HEK293T (cell line): ENCODE results near the gene ZFP42.

Experiments used
- CTCF ChIA-PET: fragments of 350-600 bp; formaldehyde crosslinking; extraction: SDS; loops from one replicate; lab custom pipeline; 2021; ENCODE audit warnings: antibody characterized with exemption, inconsistent platforms; lab: Yijun Ruan, JAX
- POLR2A ChIA-PET: fragments of 350-600 bp; formaldehyde crosslinking; extraction: SDS; loops from one replicate; lab custom pipeline; 2020; ENCODE audit warnings: antibody characterized with exemption, inconsistent platforms; lab: Yijun Ruan, JAX
- DNase-seq: peaks from one replicate; pipeline ENCODE4 v3.0.0; 2012; ENCODE audit warnings: mixed read lengths; ENCODE audit errors: extremely low spot score
- ARNT ChIP-seq: fragments of 450-650 bp; IDR thresholded peaks from 2 replicates; pipeline ENCODE4 v1.6.1; 2017; ENCODE audit warnings: mild to moderate bottlenecking
- BHLHE40 ChIP-seq: fragments of 450-650 bp; IDR thresholded peaks from 2 replicates; pipeline ENCODE4 v1.6.1; 2016; ENCODE audit warnings: mild to moderate bottlenecking, moderate library complexity, borderline replicate concordance
- CTBP1 ChIP-seq: fragments of 450-650 bp; IDR thresholded peaks from 2 replicates; pipeline ENCODE4 v1.6.1; 2016; ENCODE audit warnings: borderline replicate concordance
- ELF4 ChIP-seq: fragments of 450-650 bp; IDR thresholded peaks from 2 replicates; pipeline ENCODE4 v1.6.1; 2017; ENCODE audit warnings: antibody characterized with exemption
- FOXA1 ChIP-seq: fragments of 450-650 bp; IDR thresholded peaks from 2 replicates; pipeline ENCODE4 v1.6.1; 2016; ENCODE audit warnings: mild to moderate bottlenecking
- FOXK2 ChIP-seq: fragments of 450-650 bp; IDR thresholded peaks from 2 replicates; pipeline ENCODE4 v1.6.1; 2016; ENCODE audit warnings: mild to moderate bottlenecking
- FOXM1 ChIP-seq: fragments of 450-650 bp; IDR thresholded peaks from 2 replicates; pipeline ENCODE4 v1.6.1; 2017; ENCODE audit warnings: mild to moderate bottlenecking, borderline replicate concordance
- HDGF ChIP-seq: fragments of 450-650 bp; IDR thresholded peaks from 2 replicates; pipeline ENCODE4 v1.6.1; 2017; ENCODE audit warnings: antibody characterized with exemption, borderline replicate concordance
- L3MBTL2 ChIP-seq: fragments of 450-650 bp; conservative IDR thresholded peaks from 2 replicates; pipeline ENCODE4 v1.6.1; 2016; ENCODE audit warnings: mild to moderate bottlenecking
- LEF1 ChIP-seq: fragments of 450-650 bp; IDR thresholded peaks from 2 replicates; pipeline ENCODE4 v1.6.1; 2017; ENCODE audit warnings: mild to moderate bottlenecking, borderline replicate concordance
- NFRKB ChIP-seq: fragments of 450-650 bp; IDR thresholded peaks from 2 replicates; pipeline ENCODE4 v1.6.1; 2016; ENCODE audit warnings: mild to moderate bottlenecking, moderate library complexity
- SP1 ChIP-seq: fragments of 450-650 bp; IDR thresholded peaks from 2 replicates; pipeline ENCODE4 v1.6.1; 2017
- SUZ12 ChIP-seq: fragments of 450-650 bp; IDR thresholded peaks from 2 replicates; pipeline ENCODE4 v1.6.1; 2016; ENCODE audit warnings: mild to moderate bottlenecking
- TARDBP ChIP-seq: fragments of 450-650 bp; IDR thresholded peaks from 2 replicates; pipeline ENCODE4 v1.6.1; 2016
- ZNF384 ChIP-seq: fragments of 450-650 bp; IDR thresholded peaks from 2 replicates; pipeline ENCODE4 v1.6.1; 2016
- TF ChIP-seq, protein P1 (sequence below): fragments of 450-650 bp; IDR thresholded peaks from 2 replicates; pipeline ENCODE4 v1.6.1; 2016

Gene ZFP42

DNA sequence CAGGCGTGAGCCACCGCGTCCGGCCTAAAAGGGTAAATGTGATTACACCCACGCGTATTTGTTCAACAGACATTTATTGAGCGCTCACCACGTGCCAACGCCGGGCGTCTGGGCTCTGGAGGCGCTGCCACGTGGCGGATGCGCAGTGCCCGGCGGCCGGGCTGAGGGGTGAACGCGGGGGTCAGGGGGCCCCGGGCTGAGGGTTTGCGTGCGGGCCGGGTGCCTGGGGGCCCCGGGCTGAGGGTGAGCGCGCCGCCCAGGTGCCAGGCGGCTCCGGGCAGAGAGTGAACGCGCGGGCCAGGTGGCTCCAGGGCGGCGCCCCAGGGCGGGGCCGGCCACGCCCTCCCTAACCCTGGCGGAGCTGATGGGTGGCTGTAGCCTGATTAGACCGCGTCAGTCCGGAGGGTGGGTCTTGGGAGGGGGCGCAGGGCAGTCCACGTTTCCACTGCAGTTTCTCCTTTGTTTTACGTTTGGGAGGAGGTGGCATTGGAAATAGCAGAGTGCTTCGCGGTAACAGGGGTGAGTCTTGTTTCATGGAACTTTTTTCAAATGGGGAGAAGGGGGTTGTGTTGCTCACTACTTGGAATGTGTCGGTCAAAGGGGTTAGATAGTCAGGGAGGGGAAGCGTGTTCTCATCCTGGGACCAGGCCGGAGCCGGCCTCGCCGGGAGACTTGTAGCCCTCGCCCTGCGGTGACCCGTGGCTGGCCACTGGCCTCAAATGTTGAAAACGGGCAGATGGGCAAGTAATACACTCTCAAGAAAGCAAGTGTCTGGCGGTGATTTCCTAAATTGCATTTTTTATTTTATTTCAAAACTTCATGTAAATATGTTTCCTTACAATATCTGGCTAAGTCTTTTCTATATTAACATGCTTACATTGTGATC, at the start of gene ZFP42:
ZFP42 (plus strand) TSS at position 450 of the 886 bp plus-strand sequence. CDS start 7,037 bp downstream, outside the sequence.
- POLR2A ChIA-PET = no interaction called here
- DNase-seq = no peak
- CTCF ChIA-PET = interaction anchor here (1.2 kb wide), 1 partner anchor 22 kb away, joined by 5 read pairs; no protein-coding TSS in a partner anchor
- TF ChIP-seq HDGF = no peak
- no peak for TF ChIP-seq LEF1
- TF ChIP-seq, protein P1, sequence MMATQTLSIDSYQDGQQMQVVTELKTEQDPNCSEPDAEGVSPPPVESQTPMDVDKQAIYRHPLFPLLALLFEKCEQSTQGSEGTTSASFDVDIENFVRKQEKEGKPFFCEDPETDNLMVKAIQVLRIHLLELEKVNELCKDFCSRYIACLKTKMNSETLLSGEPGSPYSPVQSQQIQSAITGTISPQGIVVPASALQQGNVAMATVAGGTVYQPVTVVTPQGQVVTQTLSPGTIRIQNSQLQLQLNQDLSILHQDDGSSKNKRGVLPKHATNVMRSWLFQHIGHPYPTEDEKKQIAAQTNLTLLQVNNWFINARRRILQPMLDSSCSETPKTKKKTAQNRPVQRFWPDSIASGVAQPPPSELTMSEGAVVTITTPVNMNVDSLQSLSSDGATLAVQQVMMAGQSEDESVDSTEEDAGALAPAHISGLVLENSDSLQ = no peak
- TF ChIP-seq SUZ12 = no peak
- TF ChIP-seq NFRKB = no peak

DNA sequence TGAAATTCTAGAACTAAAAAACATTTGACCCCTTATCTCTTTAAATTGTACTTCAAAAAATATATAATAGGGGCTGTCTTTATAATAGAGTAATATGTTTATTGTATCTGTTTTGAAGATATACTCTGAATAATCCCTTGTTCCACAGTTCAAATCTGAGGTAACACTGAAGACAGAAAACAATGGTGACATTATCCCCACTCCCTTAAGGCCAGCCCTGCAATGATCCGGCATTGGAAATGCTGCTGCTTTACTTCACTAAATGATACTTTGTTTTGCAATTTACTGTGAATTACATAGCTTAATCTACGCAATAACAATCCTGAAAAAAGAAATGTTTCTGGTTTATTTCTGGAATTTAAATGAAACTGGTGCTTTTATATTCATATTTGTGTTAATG, 34.4 kb upstream of the ZFP42 start:
- no peak for DNase-seq
- ChIA-PET POLR2A (no interaction called here), CTCF (no interaction called here)
- no peak for TF ChIP-seq LEF1
- TF ChIP-seq FOXK2 = no peak
- no peak for TF ChIP-seq FOXM1
- no peak for TF ChIP-seq HDGF
- no peak for TF ChIP-seq NFRKB
- TF ChIP-seq SUZ12 = no peak
- no peak for TF ChIP-seq ELF4
- TF ChIP-seq SP1 = no peak
- no peak for TF ChIP-seq BHLHE40
- TF ChIP-seq FOXA1 = no peak
- no peak for TF ChIP-seq L3MBTL2
- no peak for TF ChIP-seq CTBP1
- TF ChIP-seq, protein P1 = no peak
- no peak for TF ChIP-seq ZNF384

DNA sequence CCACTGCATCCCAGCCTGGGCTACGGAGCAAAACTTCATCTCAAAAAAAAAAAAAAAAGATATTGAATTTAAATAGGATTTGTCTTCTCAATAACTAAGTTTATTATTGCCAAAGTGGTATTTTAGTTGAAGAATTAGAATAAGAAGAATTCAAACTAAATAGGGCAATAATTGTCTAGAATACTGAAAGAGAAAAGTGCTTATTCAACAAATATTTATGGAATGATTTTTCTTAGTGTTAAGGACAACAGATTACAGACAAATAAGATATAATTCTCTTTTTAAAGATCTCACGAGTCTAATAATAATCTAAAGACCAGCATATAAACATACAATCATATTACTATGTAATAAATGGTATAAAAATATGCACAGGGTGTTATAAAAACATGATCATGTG, 33.6 kb upstream of the ZFP42 start:
- CTCF ChIA-PET = no interaction called here
- TF ChIP-seq SUZ12 = no peak
- TF ChIP-seq FOXM1 = no peak
- no peak for TF ChIP-seq FOXA1
- TF ChIP-seq TARDBP = no peak
- TF ChIP-seq CTBP1 = no peak
- no peak for TF ChIP-seq ARNT
- TF ChIP-seq NFRKB = no peak
- TF ChIP-seq SP1 = no peak
- no peak for TF ChIP-seq FOXK2
- TF ChIP-seq LEF1 = no peak
- TF ChIP-seq L3MBTL2 = no peak
- TF ChIP-seq BHLHE40 = no peak
- TF ChIP-seq, protein P1 = no peak
- TF ChIP-seq ZNF384 = no peak
- POLR2A ChIA-PET = no interaction called here
- no peak for DNase-seq

DNA sequence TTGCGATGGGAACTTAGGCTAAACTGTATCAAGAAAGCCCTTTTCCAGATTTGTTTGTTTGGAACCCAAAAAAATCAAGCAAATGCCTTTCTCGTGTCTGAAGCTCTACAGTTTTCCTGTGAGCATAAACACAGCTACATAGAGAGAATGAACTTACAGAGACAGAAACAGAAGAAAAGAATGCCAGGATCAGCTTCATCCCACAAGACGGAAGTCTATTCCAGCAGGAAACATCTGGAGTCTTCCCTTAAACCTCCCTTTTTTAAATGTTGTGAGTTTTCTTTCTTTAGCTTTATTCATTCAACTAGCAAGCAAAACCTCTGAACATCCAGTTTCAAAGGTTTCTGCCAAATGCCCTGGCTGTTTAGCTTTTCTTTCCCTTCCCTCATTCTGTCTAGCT, 32.6 kb upstream of the ZFP42 start:
- ChIA-PET POLR2A (no interaction called here), CTCF (no interaction called here)
- DNase-seq = no peak
- TF ChIP-seq SP1 = no peak
- TF ChIP-seq L3MBTL2 = no peak

DNA sequence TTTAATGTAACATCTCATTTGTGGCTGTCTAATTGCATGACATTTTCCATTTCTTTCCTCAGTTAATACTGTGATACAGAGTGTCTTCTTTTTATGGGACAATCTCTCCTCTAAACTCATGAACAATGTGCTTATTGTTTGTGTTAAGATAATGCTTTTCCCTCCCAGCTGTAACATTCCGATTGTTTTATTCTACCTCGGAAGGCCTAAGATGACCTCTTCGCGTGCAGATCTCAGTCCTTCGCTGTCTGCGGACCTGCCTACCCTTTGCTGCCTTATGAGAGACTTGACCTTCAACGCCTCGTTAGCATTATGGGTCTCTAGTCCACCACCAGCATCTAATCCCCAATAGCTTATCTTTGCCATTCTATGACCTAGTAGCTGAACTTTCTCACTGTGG, 29.8 kb upstream of the ZFP42 start:
- no peak for DNase-seq
- TF ChIP-seq CTBP1 = no peak
- no peak for TF ChIP-seq HDGF
- TF ChIP-seq FOXA1 = no peak
- TF ChIP-seq FOXK2 = no peak
- TF ChIP-seq, protein P1 = no peak
- TF ChIP-seq NFRKB = no peak
- TF ChIP-seq BHLHE40 = no peak
- no peak for TF ChIP-seq SUZ12
- no peak for TF ChIP-seq ELF4
- no peak for TF ChIP-seq L3MBTL2
- TF ChIP-seq SP1 = no peak
- TF ChIP-seq LEF1 = no peak
- no peak for TF ChIP-seq FOXM1
- TF ChIP-seq TARDBP = no peak
- ChIA-PET POLR2A (no interaction called here), CTCF (no interaction called here)

DNA sequence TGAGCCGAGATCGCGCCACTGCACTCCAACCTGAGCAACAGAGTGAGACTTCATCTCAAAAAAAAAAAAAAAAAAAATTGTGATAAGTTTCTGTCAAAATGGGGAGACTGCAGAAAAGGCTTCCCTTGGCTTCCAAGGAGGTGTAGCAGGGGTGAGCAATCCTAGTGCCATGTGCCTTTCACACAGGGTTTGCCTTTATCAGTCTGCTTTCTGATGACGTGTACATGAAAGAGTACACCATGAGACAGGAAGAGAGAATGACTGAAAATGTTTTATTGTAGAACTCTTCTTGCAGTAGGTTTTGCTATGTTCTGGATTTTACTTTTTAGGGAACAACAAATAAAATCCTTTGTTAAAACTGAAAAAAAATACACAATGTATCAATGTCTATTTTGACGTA, 23.4 kb upstream of the ZFP42 start:
- CTCF ChIA-PET = no interaction called here
- POLR2A ChIA-PET = no interaction called here
- no peak for DNase-seq

More for the DNA sequence above, 23.4 kb upstream of the ZFP42 start:
- TF ChIP-seq TARDBP = no peak
